A673 (cell line): ENCODE results near the gene C14orf39.

Experiments
- CTCF ChIP-seq: fragments of 300-800, 200-600 bp; sonication (generic); conservative IDR thresholded peaks from 2 replicates; pipeline ENCODE4 v1.5.1; 2017; ENCODE audit warnings: low read depth, mild to moderate bottlenecking, antibody characterized with exemption, low read length, moderate library complexity, mixed read lengths
- EZH2 ChIP-seq: fragments of 200-600 bp; sonication (generic); IDR thresholded peaks from 2 replicates; pipeline ENCODE4 v1.6.1; 2017; ENCODE audit warnings: borderline replicate concordance, low read depth, mild to moderate bottlenecking, mixed read lengths, antibody characterized with exemption, low read length; ENCODE audit not compliant: poor library complexity, severe bottlenecking

GRCh38 chr14:60512973-60513571, 27.2 kb upstream of the C14orf39 start:
- no peak for TF ChIP-seq CTCF
- TF ChIP-seq EZH2, result no peak
